ENCODE measurements around the gene CAMTA1.

DNA sequence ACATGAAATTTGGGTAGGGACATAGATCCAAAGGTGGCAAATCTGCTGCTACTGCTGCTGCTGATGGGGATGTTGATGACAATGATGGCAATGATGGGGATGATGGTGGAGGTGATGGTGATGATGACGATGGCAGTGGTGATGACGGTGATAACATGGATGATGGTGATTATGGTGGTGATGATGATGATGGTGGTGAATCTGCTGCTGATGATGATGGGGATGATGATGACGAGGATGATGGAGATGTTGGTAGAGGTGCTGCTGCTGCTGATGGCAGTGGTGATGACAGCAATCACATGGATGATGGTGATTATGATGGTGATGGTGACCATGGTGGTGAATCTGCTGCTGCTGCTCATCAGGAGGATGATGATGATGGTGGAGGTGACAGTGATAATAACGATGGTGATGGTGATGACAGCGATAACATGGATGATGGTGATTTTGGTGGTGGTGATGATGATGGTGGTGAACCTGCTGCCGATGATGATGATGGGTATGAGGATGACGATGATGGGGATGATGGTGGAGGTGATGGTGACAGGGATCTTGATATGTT lies 644.9 kb downstream of the CAMTA1 start:
- no peak for TF ChIP-seq CTCF (IDR thresholded peaks at IDR 0.05; ENCODE audit: low read length)
- TF ChIP-seq EZH2 (optimal IDR thresholded peaks at IDR 0.05; ENCODE audit: low read depth, low read length): no peak
